ENCODE results near the gene MACROH2A2. TPM values are rescaled to one million over a fixed set of nuclear protein-coding genes. Genes with fewer than 3 reads are reported as not detected.

MACROH2A2 gene
- total and polyA plus RNA-seq, 3 donors from 2014 or later, result 31.0 to 72.3 (median 69.6) TPM

DNA sequence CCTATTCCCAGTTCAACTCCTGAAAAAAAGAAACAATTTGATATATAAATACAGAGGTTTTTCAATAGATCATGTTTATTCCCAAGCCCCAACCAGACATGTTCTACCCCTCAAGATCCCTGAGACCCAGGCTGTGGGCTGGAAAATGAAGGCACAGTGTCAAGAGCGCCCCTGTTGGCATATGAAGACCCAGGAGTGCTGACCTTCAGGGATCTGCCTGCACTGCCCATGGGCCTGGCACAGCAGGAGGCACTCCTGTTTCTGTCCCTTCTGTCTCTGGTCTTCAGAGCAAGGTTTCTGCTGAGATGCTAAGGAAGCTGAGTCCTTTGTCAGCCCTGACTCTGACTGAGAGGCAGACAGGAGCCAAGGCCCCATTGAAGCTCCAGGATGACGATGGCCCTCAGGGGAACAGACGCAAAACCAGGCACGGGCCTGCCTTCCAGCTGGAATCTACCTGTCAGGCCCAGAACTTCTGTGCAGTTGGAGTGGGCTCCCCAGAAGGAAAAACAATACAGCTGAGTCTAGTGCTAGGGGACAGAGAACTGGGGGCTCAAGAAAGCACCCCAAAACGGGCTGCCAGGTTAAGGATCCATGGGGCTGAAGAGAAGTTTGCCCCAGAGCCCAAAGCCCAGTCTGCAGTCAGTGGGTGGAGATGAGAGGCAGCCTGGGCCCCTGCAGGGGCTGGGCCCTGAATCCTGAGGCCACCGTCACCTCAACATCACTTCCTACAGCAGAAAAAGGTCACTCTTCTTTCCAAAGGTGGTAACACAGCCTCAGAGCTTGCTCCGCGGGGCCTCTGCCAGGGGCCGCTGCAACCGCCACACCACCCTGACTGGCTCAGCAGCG is 86.7 kb downstream of the MACROH2A2 start:
- TF ChIP-seq POLR2A (IDR thresholded peaks at IDR 0.05), result no peak
- TF ChIP-seq, protein P1, sequence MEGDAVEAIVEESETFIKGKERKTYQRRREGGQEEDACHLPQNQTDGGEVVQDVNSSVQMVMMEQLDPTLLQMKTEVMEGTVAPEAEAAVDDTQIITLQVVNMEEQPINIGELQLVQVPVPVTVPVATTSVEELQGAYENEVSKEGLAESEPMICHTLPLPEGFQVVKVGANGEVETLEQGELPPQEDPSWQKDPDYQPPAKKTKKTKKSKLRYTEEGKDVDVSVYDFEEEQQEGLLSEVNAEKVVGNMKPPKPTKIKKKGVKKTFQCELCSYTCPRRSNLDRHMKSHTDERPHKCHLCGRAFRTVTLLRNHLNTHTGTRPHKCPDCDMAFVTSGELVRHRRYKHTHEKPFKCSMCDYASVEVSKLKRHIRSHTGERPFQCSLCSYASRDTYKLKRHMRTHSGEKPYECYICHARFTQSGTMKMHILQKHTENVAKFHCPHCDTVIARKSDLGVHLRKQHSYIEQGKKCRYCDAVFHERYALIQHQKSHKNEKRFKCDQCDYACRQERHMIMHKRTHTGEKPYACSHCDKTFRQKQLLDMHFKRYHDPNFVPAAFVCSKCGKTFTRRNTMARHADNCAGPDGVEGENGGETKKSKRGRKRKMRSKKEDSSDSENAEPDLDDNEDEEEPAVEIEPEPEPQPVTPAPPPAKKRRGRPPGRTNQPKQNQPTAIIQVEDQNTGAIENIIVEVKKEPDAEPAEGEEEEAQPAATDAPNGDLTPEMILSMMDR (IDR thresholded peaks at IDR 0.05), result no peak
- H3K4me1 ChIP-seq, result no peaks in the 10 kb centered on the region
- 73 to 92% methylated on average over 4 to 11 of the region's 11 CpGs for WGBS, 2 donors
- no peaks in the 10 kb centered on the region for H3K9me3 ChIP-seq
- intact Hi-C loops (cut with DNase I; ENCODE audit: low total_unique reads), result no loop called here
- DNase-seq, result no peak
- H3K27ac ChIP-seq, result no peak overlapping the region
- no peak overlapping the region for H3K4me3 ChIP-seq
- no peaks in the 10 kb centered on the region for H3K27me3 ChIP-seq
- no peaks in the 10 kb centered on the region for H3K36me3 ChIP-seq (ENCODE audit: low read depth, missing control alignments)

DNA sequence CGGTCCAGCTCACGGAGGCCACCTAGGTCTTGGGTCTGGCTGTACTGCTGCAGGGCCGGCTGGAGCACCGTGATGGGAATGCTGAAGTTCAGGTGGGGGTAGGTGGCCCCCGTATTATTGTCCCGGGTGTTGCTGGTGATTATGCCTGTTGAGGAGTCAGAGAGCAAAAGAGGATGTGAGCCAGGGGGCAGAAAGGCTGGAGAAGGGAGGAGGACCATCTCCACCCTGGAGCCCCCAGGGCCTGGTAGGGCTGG is 87.3 kb downstream of the MACROH2A2 start:
- no peaks in the 10 kb centered on the region for H3K36me3 ChIP-seq (ENCODE audit: low read depth, missing control alignments)
- DNase-seq, result no peak
- H3K9me3 ChIP-seq, result no peaks in the 10 kb centered on the region
- TF ChIP-seq, protein P1 (IDR thresholded peaks at IDR 0.05), result no peak
- TF ChIP-seq POLR2A (IDR thresholded peaks at IDR 0.05), result no peak
- intact Hi-C loops (cut with DNase I; ENCODE audit: low total_unique reads), result no loop called here
- H3K4me1 ChIP-seq, result peaks cover 2% of the 10 kb centered on the region
- H3K4me3 ChIP-seq, result no peak overlapping the region
- H3K27me3 ChIP-seq, result no peaks in the 10 kb centered on the region
- WGBS, 2 donors, result 90 to 91% methylated on average over 2 to 6 of the region's 6 CpGs
- no peak overlapping the region for H3K27ac ChIP-seq

DNA sequence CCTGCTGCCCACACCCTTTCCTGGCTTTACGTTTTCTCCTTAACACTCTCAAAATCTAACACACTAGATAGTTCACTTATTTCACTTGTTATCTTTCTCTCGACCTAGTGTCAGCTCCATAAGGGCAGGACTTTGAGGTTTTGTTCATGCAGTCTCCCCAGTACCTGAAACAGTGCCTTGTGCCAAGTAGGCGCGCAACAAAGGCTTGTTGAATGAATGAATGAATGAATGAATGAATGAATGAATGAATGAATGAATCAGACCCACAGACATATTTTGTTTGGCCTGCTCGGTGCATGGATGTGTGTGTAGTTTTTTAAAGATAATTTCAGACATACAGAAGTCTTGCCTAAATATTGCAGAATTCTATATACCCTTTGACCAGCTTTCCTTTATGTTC is 87.7 kb downstream of the MACROH2A2 start:
- Histone ChIP-seq H3K27ac (no peak overlapping the region), H3K4me1 (peaks cover 6% of the 10 kb centered on the region), H3K36me3 (ENCODE audit: low read depth, missing control alignments) (no peaks in the 10 kb centered on the region), H3K4me3 (no peak overlapping the region), H3K9me3 (no peaks in the 10 kb centered on the region), H3K27me3 (no peaks in the 10 kb centered on the region)
- TF ChIP-seq, protein P1 (IDR thresholded peaks at IDR 0.05), result no peak
- no peak for TF ChIP-seq POLR2A (IDR thresholded peaks at IDR 0.05)
- 93 to 95% methylated on average over 5 of the region's 5 CpGs for WGBS, 2 donors
- DNase-seq, result no peak
- intact Hi-C loops (cut with DNase I; ENCODE audit: low total_unique reads), result no loop called here

DNA sequence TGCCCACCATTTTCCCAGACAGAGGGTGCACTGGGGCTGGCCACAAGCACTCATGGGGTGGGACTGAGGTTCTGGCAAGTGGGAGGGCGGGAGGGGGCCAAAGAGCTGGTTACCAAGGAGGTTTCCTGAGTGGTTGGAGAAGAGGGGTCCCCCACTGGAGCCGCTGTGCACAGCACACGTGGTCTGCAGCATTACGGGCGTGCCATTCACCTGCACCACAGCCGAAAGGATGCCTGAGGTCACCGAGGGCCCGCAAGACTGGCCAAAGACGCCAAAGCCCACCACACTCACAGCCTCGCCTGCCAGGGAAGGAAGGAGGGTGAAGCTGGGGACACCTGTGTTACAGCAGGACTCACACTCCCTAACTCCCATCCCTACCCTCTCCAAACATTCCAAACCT is 89.9 kb downstream of the MACROH2A2 start:
- DNase-seq, result no peak
- peaks cover 15% of the 10 kb centered on the region for H3K4me1 ChIP-seq
- TF ChIP-seq POLR2A (IDR thresholded peaks at IDR 0.05), result no peak
- TF ChIP-seq, protein P1 (IDR thresholded peaks at IDR 0.05), result no peak
- intact Hi-C loops (cut with DNase I; ENCODE audit: low total_unique reads), result no loop called here
- WGBS, 2 donors, result 97% methylated on average over 7 to 10 of the region's 10 CpGs
- no peak overlapping the region for H3K27ac ChIP-seq
- no peak overlapping the region for H3K4me3 ChIP-seq
- no peaks in the 10 kb centered on the region for H3K36me3 ChIP-seq (ENCODE audit: low read depth, missing control alignments)
- H3K9me3 ChIP-seq, result no peaks in the 10 kb centered on the region
- H3K27me3 ChIP-seq, result no peaks in the 10 kb centered on the region

Measured in testis (tissue), 3 donors.